ENCODE measurements around the gene ZBED4.

Gene ZBED4

DNA sequence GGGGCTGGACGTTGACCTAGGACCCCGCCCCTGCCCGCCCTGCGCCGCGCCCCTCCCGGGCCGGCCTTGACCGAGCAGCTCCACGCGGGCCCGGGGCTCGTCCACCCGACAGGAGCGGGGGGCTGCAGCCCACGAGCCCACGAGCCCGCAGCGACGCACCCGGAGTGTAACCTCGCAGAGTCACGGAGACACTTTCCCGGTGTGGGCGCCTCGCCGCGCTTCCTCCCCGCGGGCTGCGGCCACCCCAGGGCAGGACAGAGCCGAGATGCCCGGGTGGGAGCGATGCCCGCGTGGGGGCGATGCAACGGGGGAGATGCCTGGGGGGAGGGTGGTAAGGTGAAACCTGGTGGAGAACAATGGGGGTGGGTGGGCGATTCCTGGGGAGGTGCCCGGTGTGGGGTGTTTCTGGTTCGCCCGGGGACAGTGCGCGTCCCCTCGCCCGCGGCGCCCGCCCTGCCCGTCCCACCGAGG, 4.9 kb upstream of the ZBED4 start:
- Histone ChIP-seq H3K4me2 (ENCODE audit: low read length) (no peak overlapping the region), H3K9ac (ENCODE audit: low read length) (no peak overlapping the region), H3K9me3 (ENCODE audit: low read length) (no peaks in the 10 kb centered on the region), H3K4me1 (ENCODE audit: insufficient read depth, low read length, severe bottlenecking) (peaks cover 8% of the 10 kb centered on the region), H3F3A (ENCODE audit: insufficient read depth, low read length) (no peaks in the 10 kb centered on the region), H3K27me3 (ENCODE audit: insufficient read depth, low read length) (no peaks in the 10 kb centered on the region), H3K9me2 (ENCODE audit: low read depth, low read length) (no peaks in the 10 kb centered on the region), H3K79me2 (ENCODE audit: insufficient read depth, low read length) (no peaks in the 10 kb centered on the region), H3K4me3 (ENCODE audit: low read depth, low read length, poor library complexity, severe bottlenecking) (no peak overlapping the region), H3K27ac (ENCODE audit: low read depth, low read length, poor library complexity, severe bottlenecking) (no peak overlapping the region), H4K20me1 (ENCODE audit: insufficient read depth, low read length) (no peaks in the 10 kb centered on the region), H3K36me3 (ENCODE audit: insufficient read depth, low read length) (no peaks in the 10 kb centered on the region), H2AFZ (ENCODE audit: low read length) (no peak overlapping the region)
- TF ChIP-seq, protein P1, sequence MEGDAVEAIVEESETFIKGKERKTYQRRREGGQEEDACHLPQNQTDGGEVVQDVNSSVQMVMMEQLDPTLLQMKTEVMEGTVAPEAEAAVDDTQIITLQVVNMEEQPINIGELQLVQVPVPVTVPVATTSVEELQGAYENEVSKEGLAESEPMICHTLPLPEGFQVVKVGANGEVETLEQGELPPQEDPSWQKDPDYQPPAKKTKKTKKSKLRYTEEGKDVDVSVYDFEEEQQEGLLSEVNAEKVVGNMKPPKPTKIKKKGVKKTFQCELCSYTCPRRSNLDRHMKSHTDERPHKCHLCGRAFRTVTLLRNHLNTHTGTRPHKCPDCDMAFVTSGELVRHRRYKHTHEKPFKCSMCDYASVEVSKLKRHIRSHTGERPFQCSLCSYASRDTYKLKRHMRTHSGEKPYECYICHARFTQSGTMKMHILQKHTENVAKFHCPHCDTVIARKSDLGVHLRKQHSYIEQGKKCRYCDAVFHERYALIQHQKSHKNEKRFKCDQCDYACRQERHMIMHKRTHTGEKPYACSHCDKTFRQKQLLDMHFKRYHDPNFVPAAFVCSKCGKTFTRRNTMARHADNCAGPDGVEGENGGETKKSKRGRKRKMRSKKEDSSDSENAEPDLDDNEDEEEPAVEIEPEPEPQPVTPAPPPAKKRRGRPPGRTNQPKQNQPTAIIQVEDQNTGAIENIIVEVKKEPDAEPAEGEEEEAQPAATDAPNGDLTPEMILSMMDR (IDR thresholded peaks at IDR 0.05; ENCODE audit: low read length), result no peak
- no peak for TF ChIP-seq EZH2 (IDR thresholded peaks at IDR 0.05; ENCODE audit: borderline replicate concordance, low read length)

DNA sequence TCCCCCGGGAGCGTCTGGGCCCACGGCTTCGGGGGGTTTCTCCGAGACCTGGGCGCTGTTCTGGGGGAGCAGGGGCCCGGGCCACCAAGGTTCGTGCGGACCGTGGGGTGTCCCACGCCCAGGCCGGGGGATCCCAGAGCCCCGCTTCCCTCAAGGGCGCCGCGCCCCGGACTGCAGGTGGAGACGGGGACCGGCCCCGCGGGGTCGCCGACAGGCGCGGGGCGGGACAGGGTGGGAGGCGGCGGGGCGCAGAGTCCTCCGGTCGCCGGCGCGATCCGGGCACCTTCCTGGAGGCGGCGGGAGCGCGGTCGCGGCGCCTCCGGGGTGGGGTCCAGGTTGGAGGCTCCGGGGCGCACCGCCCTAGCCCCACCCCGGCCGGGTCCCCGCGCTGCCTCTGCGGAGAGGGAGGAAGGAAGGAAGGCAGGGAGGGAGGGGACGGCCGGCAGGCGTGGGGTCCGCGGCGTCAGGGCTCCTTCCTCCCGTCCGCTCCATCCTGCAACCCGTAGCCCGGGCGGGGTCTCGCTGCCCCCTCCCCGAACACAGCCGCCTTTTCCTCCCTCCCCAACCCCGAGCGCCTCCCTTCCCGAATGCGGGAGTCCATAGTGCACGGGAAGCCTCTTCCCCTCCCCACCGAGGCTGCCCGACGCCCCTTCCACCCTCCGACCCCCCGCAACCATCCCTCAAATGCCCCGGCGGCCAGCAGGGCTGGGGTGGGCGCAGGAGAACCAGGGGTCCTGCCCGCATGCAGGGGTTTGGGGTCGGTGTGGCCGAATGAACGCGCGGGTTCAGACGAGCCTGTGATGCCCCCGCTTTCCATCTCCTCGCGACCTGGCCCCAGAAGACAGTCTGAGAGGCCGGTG, 4.3 kb upstream of the ZBED4 start:
- Histone ChIP-seq H3K27ac (ENCODE audit: low read depth, low read length, poor library complexity, severe bottlenecking) (no peak overlapping the region), H3K79me2 (ENCODE audit: insufficient read depth, low read length) (peaks cover under 1% of the 10 kb centered on the region; the same call in 1 of the 2 replicates), H3K9me3 (ENCODE audit: low read length) (no peaks in the 10 kb centered on the region), H3K4me1 (ENCODE audit: insufficient read depth, low read length, severe bottlenecking) (peaks cover 8% of the 10 kb centered on the region), H3F3A (ENCODE audit: insufficient read depth, low read length) (no peaks in the 10 kb centered on the region), H3K4me2 (ENCODE audit: low read length) (no peak overlapping the region), H3K9me2 (ENCODE audit: low read depth, low read length) (no peaks in the 10 kb centered on the region), H4K20me1 (ENCODE audit: insufficient read depth, low read length) (no peaks in the 10 kb centered on the region), H3K27me3 (ENCODE audit: insufficient read depth, low read length) (no peaks in the 10 kb centered on the region), H2AFZ (ENCODE audit: low read length) (no peak overlapping the region), H3K9ac (ENCODE audit: low read length) (no peak overlapping the region), H3K4me3 (ENCODE audit: low read depth, low read length, poor library complexity, severe bottlenecking) (no peak overlapping the region), H3K36me3 (ENCODE audit: insufficient read depth, low read length) (no peaks in the 10 kb centered on the region)
- no peak for TF ChIP-seq EZH2 (IDR thresholded peaks at IDR 0.05; ENCODE audit: borderline replicate concordance, low read length)
- TF ChIP-seq, protein P1 (IDR thresholded peaks at IDR 0.05; ENCODE audit: low read length), result no peak

DNA sequence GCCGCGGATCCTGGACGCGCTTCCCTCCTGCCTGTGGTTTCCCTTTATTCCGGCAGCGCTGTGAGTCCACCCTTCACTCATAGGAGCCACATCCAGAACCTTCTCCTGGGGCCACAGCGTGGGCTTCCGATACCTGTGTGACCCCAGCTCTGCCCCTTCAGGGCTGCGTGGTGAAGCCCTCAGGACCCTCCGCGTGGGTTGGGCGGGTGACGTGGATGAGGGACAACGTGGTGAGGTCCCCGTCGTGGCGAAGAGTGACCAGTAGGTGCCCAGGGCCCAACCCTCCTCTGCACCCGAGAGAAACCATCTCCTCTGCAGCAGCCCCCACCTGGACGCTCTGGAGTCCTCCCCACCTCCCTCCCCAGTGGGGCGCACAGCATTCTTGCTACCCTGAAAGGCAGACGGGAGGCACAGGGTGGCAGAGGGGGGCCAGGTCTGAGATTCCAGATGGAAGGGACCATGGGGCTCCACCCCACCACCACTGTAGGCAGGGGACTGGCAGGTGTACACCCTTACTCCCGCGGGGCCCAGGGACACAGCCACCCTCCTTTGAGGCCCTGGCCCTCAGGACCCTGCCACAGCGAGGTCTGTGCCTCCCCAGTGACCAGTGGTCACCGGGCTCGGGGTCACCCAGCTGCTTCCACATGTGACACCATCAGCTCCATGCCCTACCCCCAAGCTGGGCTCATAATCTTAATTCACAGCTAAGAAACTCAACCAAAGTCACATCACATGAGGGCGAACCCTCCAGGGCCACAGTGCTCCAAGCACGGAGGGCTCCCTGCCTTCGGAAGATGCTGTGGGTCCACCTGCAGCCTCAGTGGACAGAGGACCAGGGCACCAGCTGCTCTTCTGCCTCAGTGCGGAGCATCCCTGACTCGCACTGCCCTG, 3.4 kb upstream of the ZBED4 start:
- H3K27ac ChIP-seq (ENCODE audit: low read depth, low read length, poor library complexity, severe bottlenecking), result no peak overlapping the region
- TF ChIP-seq, protein P1 (IDR thresholded peaks at IDR 0.05; ENCODE audit: low read length), result no peak
- TF ChIP-seq EZH2 (IDR thresholded peaks at IDR 0.05; ENCODE audit: borderline replicate concordance, low read length), result no peak
- H3K4me1 ChIP-seq (ENCODE audit: insufficient read depth, low read length, severe bottlenecking), result peaks cover 15% of the 10 kb centered on the region
- no peaks in the 10 kb centered on the region for H4K20me1 ChIP-seq (ENCODE audit: insufficient read depth, low read length)
- no peaks in the 10 kb centered on the region for H3K36me3 ChIP-seq (ENCODE audit: insufficient read depth, low read length)
- H3F3A ChIP-seq (ENCODE audit: insufficient read depth, low read length), result no peaks in the 10 kb centered on the region
- H2AFZ ChIP-seq (ENCODE audit: low read length), result no peak overlapping the region
- peaks cover 10% of the 10 kb centered on the region for H3K79me2 ChIP-seq (ENCODE audit: insufficient read depth, low read length)
- H3K27me3 ChIP-seq (ENCODE audit: insufficient read depth, low read length), result no peaks in the 10 kb centered on the region
- no peaks in the 10 kb centered on the region for H3K9me2 ChIP-seq (ENCODE audit: low read depth, low read length)
- no peak overlapping the region for H3K9ac ChIP-seq (ENCODE audit: low read length)
- H3K9me3 ChIP-seq (ENCODE audit: low read length), result no peaks in the 10 kb centered on the region
- no peak overlapping the region for H3K4me2 ChIP-seq (ENCODE audit: low read length)
- no peak overlapping the region for H3K4me3 ChIP-seq (ENCODE audit: low read depth, low read length, poor library complexity, severe bottlenecking)

All from OCI-LY1 (cell line).